Astrocyte (in vitro differentiated cells and primary cell): ENCODE data around the gene LRCH4.

Experiments used
- EZH2 ChIP-seq: IDR thresholded peaks from 2 replicates; pipeline ENCODE4 v1.6.1; 2012; ENCODE audit warnings: mild to moderate bottlenecking, low read length, inconsistent platforms; ENCODE audit not compliant: insufficient read depth
- TF ChIP-seq, protein P1 (sequence below): IDR thresholded peaks from 2 replicates; pipeline ENCODE4 v1.5.1; 2011; ENCODE audit warnings: low read depth, mild to moderate bottlenecking, inconsistent platforms, low read length, moderate library complexity; ENCODE audit not compliant: insufficient read depth

DNA sequence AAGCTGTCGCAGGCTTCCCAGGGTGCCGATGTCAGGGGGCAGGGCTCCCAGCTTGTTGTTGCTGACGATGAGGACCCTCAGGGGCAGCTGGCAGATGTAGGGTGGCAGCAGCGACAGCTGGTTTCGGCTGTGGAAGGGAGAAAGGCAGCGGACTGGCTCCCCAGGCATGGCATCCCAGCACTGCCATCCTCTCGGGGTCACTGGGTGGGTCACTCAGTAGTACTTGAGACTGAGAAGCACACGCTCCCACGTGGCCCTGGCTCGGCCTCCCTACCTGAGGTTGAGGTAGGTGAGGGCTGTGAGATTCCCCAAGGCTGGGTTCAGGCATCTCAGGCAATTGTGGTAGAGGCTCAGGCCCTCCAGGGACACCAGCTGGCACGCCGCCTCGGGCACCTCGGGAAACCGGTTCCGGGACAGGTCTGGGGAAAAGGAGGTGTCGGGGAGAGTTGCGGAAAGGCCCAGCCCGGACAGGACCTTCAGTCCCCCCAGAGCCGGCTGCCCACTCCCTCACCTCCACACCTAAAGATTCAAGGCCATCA is 3.8 kb downstream of the LRCH4 start:
- TF ChIP-seq, protein P1, sequence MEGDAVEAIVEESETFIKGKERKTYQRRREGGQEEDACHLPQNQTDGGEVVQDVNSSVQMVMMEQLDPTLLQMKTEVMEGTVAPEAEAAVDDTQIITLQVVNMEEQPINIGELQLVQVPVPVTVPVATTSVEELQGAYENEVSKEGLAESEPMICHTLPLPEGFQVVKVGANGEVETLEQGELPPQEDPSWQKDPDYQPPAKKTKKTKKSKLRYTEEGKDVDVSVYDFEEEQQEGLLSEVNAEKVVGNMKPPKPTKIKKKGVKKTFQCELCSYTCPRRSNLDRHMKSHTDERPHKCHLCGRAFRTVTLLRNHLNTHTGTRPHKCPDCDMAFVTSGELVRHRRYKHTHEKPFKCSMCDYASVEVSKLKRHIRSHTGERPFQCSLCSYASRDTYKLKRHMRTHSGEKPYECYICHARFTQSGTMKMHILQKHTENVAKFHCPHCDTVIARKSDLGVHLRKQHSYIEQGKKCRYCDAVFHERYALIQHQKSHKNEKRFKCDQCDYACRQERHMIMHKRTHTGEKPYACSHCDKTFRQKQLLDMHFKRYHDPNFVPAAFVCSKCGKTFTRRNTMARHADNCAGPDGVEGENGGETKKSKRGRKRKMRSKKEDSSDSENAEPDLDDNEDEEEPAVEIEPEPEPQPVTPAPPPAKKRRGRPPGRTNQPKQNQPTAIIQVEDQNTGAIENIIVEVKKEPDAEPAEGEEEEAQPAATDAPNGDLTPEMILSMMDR = no peak
- TF ChIP-seq EZH2 = no peak
